Neural cell (in vitro differentiated cells): Measurements from ENCODE around the gene UBE2E1.

Experiments
- EZH2 ChIP-seq: fragments of 200-600, 300-800 bp; shearing (Covaris generic), sonication (generic); IDR thresholded peaks from 2 replicates; pipeline ENCODE4 v1.6.1; 2014; ENCODE audit warnings: antibody characterized with exemption, low read length, borderline replicate concordance, mild to moderate bottlenecking; ENCODE audit not compliant: insufficient read depth, poor library complexity, severe bottlenecking
- TAF1 ChIP-seq: IDR thresholded peaks from 2 replicates; pipeline ENCODE4 v1.6.1; 2012; ENCODE audit warnings: low read depth
- TF ChIP-seq, protein P1 (sequence below): fragments of 450-650 bp; IDR thresholded peaks from 2 replicates; pipeline ENCODE4 v1.5.1; 2014; ENCODE audit warnings: antibody characterized with exemption, mild to moderate bottlenecking, moderate library complexity; ENCODE audit not compliant: poor library complexity, severe bottlenecking

DNA sequence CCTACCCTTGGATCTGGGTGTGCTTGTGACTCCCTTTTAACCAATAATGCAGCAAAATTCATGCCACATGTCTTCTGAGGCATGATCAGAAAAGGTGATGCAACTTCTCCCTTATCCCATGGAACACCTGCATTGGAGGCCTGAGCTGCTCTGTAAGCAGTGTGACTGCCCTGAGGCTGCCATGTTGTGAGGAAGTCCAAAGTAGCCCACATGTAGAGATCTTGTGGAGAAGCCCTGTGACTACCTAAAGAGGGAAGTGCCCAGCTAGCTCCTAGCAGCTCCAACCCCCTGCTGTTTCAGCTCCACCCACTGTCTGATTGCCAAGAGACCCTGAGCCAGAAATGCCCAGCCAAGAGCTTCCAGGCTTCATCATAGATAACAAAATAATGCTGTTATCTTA, 132.9 kb downstream of the UBE2E1 start:
- TF ChIP-seq, protein P1, sequence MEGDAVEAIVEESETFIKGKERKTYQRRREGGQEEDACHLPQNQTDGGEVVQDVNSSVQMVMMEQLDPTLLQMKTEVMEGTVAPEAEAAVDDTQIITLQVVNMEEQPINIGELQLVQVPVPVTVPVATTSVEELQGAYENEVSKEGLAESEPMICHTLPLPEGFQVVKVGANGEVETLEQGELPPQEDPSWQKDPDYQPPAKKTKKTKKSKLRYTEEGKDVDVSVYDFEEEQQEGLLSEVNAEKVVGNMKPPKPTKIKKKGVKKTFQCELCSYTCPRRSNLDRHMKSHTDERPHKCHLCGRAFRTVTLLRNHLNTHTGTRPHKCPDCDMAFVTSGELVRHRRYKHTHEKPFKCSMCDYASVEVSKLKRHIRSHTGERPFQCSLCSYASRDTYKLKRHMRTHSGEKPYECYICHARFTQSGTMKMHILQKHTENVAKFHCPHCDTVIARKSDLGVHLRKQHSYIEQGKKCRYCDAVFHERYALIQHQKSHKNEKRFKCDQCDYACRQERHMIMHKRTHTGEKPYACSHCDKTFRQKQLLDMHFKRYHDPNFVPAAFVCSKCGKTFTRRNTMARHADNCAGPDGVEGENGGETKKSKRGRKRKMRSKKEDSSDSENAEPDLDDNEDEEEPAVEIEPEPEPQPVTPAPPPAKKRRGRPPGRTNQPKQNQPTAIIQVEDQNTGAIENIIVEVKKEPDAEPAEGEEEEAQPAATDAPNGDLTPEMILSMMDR = no peak
- TF ChIP-seq TAF1 (no peak), EZH2 (no peak)
